ENCODE data around the gene DNAJC12.

Gene DNAJC12

DNA sequence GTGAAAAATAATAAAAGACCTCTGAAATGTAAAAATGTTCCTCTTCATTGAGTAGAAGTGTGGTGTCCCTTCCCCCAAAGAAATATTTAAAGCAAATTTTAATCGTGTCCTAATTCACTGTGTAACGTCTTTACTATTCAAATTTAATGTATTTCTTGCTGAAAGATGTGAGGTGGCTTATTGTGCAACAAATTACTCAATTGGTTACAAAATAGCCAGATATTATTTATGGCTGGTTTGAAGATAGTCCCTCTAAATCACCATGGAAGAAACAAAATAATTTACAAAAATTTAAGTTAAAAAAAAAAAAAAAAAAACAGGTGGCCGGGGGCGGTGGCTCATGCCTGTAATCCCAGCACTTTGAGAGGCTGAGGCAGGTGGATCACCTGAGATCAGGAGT lies 43.7 kb downstream of the DNAJC12 start:
- no peak overlapping the region for H3K4me3 ChIP-seq (ENCODE audit: low read depth, low read length)
- TF ChIP-seq, protein P1, sequence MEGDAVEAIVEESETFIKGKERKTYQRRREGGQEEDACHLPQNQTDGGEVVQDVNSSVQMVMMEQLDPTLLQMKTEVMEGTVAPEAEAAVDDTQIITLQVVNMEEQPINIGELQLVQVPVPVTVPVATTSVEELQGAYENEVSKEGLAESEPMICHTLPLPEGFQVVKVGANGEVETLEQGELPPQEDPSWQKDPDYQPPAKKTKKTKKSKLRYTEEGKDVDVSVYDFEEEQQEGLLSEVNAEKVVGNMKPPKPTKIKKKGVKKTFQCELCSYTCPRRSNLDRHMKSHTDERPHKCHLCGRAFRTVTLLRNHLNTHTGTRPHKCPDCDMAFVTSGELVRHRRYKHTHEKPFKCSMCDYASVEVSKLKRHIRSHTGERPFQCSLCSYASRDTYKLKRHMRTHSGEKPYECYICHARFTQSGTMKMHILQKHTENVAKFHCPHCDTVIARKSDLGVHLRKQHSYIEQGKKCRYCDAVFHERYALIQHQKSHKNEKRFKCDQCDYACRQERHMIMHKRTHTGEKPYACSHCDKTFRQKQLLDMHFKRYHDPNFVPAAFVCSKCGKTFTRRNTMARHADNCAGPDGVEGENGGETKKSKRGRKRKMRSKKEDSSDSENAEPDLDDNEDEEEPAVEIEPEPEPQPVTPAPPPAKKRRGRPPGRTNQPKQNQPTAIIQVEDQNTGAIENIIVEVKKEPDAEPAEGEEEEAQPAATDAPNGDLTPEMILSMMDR (IDR thresholded peaks at IDR 0.05; ENCODE audit: low read depth, low read length): no peak

DNA sequence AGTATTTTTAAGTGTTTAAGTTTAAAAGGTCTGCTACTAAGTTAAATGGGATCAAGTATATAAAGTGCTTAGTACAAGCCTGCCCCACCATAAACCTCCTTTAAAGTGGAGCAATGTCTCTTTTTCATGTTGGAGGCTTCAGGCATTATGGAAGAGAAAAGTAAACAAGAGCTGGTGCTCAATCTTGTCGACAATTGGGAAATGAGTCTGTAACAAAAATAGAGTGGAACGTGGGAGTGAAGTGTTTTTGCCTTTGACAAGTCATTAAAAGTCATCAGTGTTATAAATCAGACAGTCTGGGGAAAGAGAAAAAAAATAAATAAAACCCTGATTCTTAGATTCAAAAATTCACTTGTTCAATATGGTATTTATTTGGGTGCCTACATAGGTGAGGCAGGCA lies 44.7 kb downstream of the DNAJC12 start:
- TF ChIP-seq, protein P1 (IDR thresholded peaks at IDR 0.05; ENCODE audit: low read depth, low read length): no peak
- no peak overlapping the region for H3K4me3 ChIP-seq (ENCODE audit: low read depth, low read length)

DNA sequence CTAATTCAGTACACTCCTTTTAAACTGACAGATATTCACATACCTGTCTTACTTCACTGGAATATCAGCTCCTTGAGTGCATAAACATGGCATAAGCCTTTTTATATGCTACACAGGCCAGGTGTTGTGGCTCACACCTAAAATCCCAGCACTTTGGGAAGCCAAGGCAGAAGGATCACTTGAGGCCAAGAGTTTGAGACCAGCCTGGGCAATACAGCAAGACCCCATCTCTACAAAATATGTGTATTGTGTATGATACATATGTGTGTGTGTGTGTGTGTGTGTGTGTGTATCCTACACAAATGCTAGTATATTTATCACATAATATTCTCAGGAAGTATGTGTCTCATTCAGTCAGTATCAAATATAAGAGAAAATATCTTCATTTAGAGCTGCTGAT lies 45.3 kb downstream of the DNAJC12 start:
- H3K4me3 ChIP-seq (ENCODE audit: low read depth, low read length): no peak overlapping the region
- TF ChIP-seq, protein P1 (IDR thresholded peaks at IDR 0.05; ENCODE audit: low read depth, low read length): no peak

DNA sequence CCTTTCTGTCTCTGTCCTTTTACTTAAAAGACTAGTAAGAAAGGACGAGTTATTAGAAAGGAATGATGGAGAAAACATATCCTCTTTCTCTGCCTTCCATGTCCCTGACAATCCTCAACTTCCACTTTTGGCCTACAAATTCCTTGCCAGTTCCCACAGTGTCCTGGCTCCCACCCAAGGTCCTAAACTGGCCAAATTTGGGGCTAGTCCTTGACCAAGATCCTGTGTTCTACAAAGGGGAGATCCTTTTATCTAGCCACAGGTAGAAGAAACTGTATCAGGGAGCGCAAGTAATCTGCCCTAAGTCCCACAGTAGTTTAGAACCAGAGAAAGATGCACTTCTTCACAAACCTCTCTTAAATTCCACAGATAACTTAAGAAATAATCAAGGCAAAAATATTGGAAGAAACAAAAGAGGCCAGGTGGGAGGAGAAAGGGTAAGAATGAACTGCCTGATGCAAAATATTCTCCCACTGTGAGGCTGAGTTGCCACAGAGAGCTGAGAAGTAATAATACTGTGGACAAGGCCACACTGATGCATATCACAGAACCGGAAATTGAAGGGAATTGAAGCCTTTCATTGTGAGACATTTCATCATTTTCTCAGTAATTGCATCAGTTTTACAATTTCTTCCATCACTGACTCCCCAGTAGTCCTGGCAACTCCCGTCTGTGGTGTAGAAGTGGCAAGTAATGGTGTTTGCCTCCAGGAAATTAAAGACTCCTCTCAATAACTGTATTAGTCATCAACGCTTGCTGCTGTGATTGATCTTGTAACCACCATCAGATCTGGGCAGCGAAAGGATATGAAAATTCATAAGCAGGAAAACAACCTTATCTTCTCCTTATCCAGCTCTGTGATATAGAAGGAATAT lies 47.2 kb downstream of the DNAJC12 start:
- no peak overlapping the region for H3K4me3 ChIP-seq (ENCODE audit: low read depth, low read length)
- TF ChIP-seq, protein P1 (IDR thresholded peaks at IDR 0.05; ENCODE audit: low read depth, low read length): no peak

DNA sequence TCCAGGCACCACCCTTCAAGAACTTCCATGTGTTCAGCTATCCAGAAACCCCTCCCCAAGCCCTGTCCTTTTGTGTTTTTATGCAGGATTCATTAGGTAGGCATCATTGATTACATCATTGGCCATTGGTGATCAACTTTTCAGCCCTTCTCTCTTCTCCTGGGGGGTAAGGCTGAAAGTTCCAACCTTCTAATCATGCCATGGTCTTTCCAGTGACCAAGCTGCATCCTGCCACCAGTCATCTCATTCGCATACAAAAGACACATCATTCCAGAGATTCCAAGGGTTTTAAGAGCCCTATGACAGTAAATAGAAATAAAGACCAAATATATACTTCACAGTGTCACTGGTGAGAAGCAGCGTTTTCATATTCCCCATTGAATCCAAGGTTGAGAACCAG lies 48.2 kb downstream of the DNAJC12 start:
- TF ChIP-seq, protein P1 (IDR thresholded peaks at IDR 0.05; ENCODE audit: low read depth, low read length): no peak
- no peak overlapping the region for H3K4me3 ChIP-seq (ENCODE audit: low read depth, low read length)

DNA sequence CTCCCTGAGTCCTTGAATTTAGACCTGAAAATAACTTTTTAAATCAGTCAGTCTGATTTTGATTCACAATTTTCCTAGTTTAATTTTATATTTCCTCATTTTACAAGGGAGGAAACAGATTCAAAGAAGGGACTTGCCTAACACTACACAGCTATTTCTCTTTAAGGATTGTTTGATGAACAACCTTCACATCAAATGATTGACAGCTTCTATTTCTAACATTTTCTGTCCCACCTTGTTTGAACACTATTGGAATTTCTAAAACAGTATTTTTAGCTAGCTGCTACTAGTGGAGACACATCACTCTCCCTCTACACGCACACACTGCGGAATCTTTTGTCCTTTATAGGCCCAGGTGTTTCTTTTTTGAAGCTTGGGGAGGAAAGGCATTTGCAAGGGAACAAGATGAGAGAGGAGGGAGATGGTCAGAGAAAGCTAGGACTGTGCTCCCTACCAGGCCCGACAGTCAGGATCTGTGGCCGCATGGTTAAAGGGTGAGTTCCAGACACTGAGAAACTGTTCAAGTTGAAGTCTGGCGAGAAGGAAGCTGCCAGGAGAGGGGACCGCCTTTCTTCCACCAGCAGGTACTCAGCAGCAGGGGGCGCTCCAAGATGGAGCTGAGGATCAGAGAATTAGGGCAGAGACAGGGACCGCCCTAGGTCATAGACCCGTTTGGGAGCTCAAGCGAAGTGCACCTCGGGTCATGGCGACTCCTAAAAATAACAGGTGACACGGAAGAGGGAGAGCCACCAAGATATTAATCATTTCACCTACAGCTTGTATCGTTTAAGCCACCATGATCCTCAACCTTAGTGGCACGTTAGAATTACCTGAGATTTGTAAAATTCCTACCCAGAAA lies 49.7 kb downstream of the DNAJC12 start:
- no peak overlapping the region for H3K4me3 ChIP-seq (ENCODE audit: low read depth, low read length)
- TF ChIP-seq, protein P1 (IDR thresholded peaks at IDR 0.05; ENCODE audit: low read depth, low read length): peak; percentile 59

DNA sequence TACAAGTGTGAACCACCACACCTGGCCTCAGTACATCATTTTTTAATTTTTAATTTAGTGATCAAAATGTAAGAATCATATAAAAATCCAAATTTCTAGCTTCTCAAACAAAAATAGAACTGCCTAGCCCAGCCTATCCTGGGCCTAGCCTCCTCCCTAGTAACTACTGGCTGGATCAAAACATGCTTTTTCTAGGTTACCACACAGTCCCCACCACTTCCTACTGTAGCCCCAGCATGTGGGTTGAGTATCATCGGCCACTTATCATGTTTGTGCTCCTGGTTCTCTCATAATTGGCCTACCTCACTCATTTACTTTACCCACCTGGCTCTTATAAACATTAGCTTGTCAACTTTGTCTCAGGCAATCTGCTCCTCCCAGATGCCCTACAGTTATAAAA lies 52.9 kb downstream of the DNAJC12 start:
- no peak overlapping the region for H3K4me3 ChIP-seq (ENCODE audit: low read depth, low read length)
- TF ChIP-seq, protein P1 (IDR thresholded peaks at IDR 0.05; ENCODE audit: low read depth, low read length): no peak
